NOMO-1 (cell line): Measurements from ENCODE around the gene PPP2R5A.

Experiments used
- DNase-seq, 2 experiments: peaks; one replicate each; lab custom pipeline; 2025; ENCODE audit not compliant: unreplicated experiment in 2 of 2; lab: John Stamatoyannopoulos, UW

The PPP2R5A gene

DNA sequence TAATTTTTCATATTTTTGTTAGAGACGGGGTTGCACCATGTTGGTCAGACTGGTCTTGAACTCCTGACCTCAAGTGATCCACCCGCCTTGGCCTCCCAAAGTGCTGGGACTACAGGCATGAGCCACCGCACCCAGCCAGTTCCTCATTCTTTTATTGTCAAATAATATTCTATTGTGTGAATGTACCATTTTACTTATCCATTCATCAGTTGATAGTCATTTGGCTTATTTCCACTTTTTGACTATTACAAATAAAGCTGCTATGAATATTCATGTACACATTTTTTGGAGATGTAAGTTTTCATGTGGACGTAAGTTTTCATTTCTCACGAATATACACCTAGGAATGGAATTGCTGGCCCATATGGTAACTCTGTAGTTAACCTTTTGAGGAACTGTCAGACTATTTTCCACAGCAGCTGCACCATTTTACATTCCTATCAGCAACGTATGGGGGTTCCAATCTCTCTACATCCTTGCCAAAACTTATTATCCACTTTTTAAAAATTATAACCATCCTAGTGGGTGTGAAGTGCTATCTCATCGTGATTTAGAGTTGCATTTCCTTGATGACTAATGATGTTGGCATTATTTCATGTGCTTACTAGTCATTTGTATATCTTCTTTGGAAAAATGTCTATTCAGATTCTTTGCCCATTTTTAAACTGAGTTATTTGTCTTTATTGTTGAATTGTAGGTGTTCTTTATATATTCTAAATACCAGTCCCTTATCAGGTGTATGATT lies 116.8 kb downstream of the PPP2R5A start:
- no peak for DNase-seq

DNA sequence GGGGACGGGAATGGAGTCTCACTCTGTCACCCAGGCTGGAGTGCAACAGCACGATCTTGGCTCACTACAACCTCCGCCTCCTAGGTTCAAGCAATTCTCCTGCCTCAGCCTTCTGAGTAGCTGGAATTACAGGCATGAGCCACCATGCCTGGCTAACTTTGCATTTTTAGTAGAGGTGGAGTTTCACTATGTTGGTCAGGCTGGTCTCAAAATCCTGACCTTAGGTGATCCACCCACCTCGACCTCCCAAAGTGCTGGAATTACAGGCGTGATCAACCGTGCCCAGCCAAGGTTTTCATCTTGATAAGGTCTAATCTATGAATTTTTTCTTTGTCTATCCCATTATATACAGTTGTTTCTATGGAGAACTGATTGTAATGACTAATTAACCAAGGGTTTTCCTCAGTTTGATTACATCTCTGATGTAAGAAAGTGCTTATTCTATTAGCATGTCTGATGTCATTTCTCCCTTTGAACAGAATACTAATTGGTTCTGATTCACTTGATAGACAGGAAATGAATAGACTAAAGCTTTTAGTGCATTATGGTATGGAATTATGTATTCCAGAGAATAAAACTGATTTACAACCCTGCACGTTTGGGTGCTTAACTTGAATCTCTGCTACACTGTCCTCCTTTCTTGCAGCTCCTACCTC lies 117.6 kb downstream of the PPP2R5A start:
- DNase-seq: no peak

DNA sequence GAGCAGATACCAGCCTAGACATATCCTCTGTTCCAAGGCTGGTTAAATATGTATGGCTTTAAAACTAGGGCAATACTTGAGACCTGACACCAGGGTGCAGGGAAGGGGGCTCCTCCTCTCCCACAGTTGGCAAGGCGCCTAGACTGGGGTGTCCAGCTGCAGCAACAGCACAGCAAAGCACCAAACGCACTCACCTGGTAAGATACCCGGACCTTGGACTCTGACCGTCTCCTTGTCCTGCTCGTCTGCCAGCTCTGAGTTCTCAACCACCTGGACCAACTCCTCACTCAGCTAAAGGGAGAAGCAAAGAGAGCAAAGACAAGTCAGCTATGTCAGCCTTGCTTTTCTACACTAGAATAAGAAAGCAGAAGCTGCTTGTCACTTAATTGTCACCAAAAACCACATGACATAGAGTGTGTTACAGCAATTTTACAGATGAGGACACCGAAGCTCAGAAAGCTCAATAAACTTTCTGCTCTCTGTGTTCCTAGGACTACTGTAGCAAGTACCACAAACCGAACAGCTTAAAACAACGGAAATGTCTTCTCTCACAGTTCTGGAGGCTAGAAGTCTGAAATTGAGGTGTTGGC lies 125.1 kb downstream of the PPP2R5A start:
- peak; percentile 23 to 83 for DNase-seq
